K562 (cell line): Measurements from ENCODE around the gene SIGLEC6. TPM values are rescaled to one million over a fixed set of nuclear protein-coding genes. Genes with fewer than 3 reads are reported as not detected.
A peak's percentile ranks its signal among the peaks of the same experiment; 100 is the strongest.

Source experiments
- CUX1 ChIP-seq: fragments of 200-800 bp; sonication (Bioruptor generic); IDR thresholded peaks from 2 replicates; pipeline ENCODE4 v1.6.1; 2016; ENCODE audit warnings: missing genetic modification characterization, missing compliant biosample characterization
- ELK1 ChIP-seq: sonication (generic); formaldehyde crosslinking; IDR thresholded peaks from 2 replicates; pipeline ENCODE4 v1.8.1; 2022; ENCODE audit warnings: missing genetic modification reagents
- FUS ChIP-seq: fragments of 200-400 bp; formaldehyde crosslinking; optimal IDR thresholded peaks from 2 replicates; pipeline ENCODE3; 2017; ENCODE audit warnings: low read depth, low read length
- GTF2A2 ChIP-seq: IDR thresholded peaks from 2 replicates; pipeline ENCODE4 v1.6.1; 2016; ENCODE audit warnings: mild to moderate bottlenecking, missing genetic modification characterization, missing compliant biosample characterization
- JUNB ChIP-seq: fragments of 450-650 bp; formaldehyde crosslinking; conservative IDR thresholded peaks from 2 replicates; pipeline ENCODE4 v1.4.0; 2020; ENCODE audit warnings: mild to moderate bottlenecking
- KDM5B ChIP-seq: fragments of 200-600 bp; sonication (generic); IDR thresholded peaks from 2 replicates; pipeline ENCODE4 v1.6.1; 2012; ENCODE audit warnings: low read depth, mild to moderate bottlenecking, moderate library complexity, low read length, control low read depth, inconsistent platforms; ENCODE audit not compliant: insufficient replicate concordance
- MAFK ChIP-seq: IDR thresholded peaks from 2 replicates; pipeline ENCODE4 v1.6.1; 2011; ENCODE audit warnings: low read length, improper control_type of control experiment
- NRF1 ChIP-seq, 2 experiments: fragments of 450-650 bp; IDR thresholded peaks in 1 of 2; conservative IDR thresholded peaks in 1 of 2; 2 replicates each; pipeline ENCODE4 v1.6.1; 2014; ENCODE audit warnings: mild to moderate bottlenecking in 2 of 2
- PCBP2 ChIP-seq: fragments of 200-400 bp; formaldehyde crosslinking; IDR thresholded peaks from 2 replicates; pipeline ENCODE4 v1.6.1; 2018; ENCODE audit warnings: low read length, low read depth, mild to moderate bottlenecking, moderate library complexity; ENCODE audit not compliant: poor library complexity, severe bottlenecking
- POLR2G ChIP-seq: fragments of 200-400 bp; formaldehyde crosslinking; IDR thresholded peaks from 2 replicates; pipeline ENCODE4 v1.6.1; 2017; ENCODE audit warnings: low read depth, mild to moderate bottlenecking, antibody characterized with exemption, low read length, moderate library complexity
- RNF219 ChIP-seq: fragments of 250-450 bp; sonication (Bioruptor Pico); IDR thresholded peaks from 2 replicates; pipeline ENCODE4 v1.5.0; 2022; ENCODE audit warnings: mild to moderate bottlenecking
- SRSF7 ChIP-seq: fragments of 200-400 bp; formaldehyde crosslinking; optimal IDR thresholded peaks from 2 replicates; pipeline ENCODE3; 2017; ENCODE audit warnings: mild to moderate bottlenecking, low read depth, low read length
- TBL1XR1 ChIP-seq, 2 experiments: IDR thresholded peaks; 2 replicates each; pipeline ENCODE4 v1.6.1; 2012; ENCODE audit warnings: improper control_type of control experiment in 2 of 2, low read length in 2 of 2, mild to moderate bottlenecking in 1 of 2
- TEAD4 ChIP-seq, 2 experiments: sonication (generic) in 1 of 2; formaldehyde crosslinking in 1 of 2; IDR thresholded peaks; 2 replicates each; pipeline versions ENCODE4 v1.6.1 to v1.8.0; 2012 to 2022; ENCODE audit warnings: borderline replicate concordance in 1 of 2, inconsistent platforms in 1 of 2, low read length in 1 of 2, mild to moderate bottlenecking in 1 of 2, missing genetic modification reagents in 1 of 2
- U2AF2 ChIP-seq: fragments of 200-400 bp; formaldehyde crosslinking; optimal IDR thresholded peaks from 2 replicates; pipeline ENCODE3; 2017; ENCODE audit warnings: low read depth, mild to moderate bottlenecking, low read length
- ZBTB17 ChIP-seq: fragments of 450-650 bp; formaldehyde crosslinking; IDR thresholded peaks from 2 replicates; pipeline ENCODE4 v1.4.0; 2020; ENCODE audit warnings: mild to moderate bottlenecking
- ZNF239 ChIP-seq: fragments of 250-450 bp; sonication (Bioruptor Pico); IDR thresholded peaks from 2 replicates; pipeline ENCODE4 v1.4.0; 2020; ENCODE audit warnings: mild to moderate bottlenecking
- polyA plus RNA-seq, 8 experiments: library from polyadenylated mRNA; depleted of rRNA in 4 of 8; stranded (reverse) in 5 of 8; unstranded in 3 of 8; fragments of >200 nt; fragmentation: Nextera tagmentation in 2 of 8; fragmentation: Illumina TruSeq in 1 of 8; extraction: Ambion mirVana in 2 of 8; extraction: Trizol in 1 of 8; gene quantifications; 2 replicates each; pipeline versions ENCODE4 v1.2.1 to v1.2.3, GENCODE V29; 2011 to 2014; ENCODE audit warnings: inconsistent platforms in 1 of 8, missing spikeins in 1 of 8
- total RNA-seq, 7 experiments: library from RNA; depleted of rRNA in 6 of 7; stranded (reverse); fragments of >200 nt in 6 of 7; fragmentation: Illumina TruSeq in 2 of 7; extraction: Trizol in 2 of 7; gene quantifications; 2 replicates each; pipeline versions ENCODE4 v1.2.1 to v1.2.3, GENCODE V29; 2011 to 2021; ENCODE audit warnings: low replicate concordance in 1 of 7

Gene SIGLEC6
- total and polyA plus RNA-seq, 9 of the 15 experiments (the other 6 are each of a cell fraction or from before 2014, with no cell fraction given) = 0.03 to 17.5 (median 0.71) TPM

- no peak for TF ChIP-seq U2AF2
- TF ChIP-seq RNF219 (CRISPR knock-in tag) = no peak
- no peak for TF ChIP-seq SRSF7
- peak; percentile 98 for TF ChIP-seq TEAD4 (IDR thresholded peaks at IDR 0.05; ENCODE audit: low read length)
- TF ChIP-seq TEAD4 (CRISPR knock-in tag; IDR thresholded peaks at IDR 0.05; ENCODE audit: borderline replicate concordance) = no peak
- no peak for TF ChIP-seq POLR2G
- no peak for TF ChIP-seq JUNB (CRISPR knock-in tag)
- no peak for TF ChIP-seq ZBTB17
- no peak for TF ChIP-seq CUX1 (CRISPR knock-in tag)
- TF ChIP-seq KDM5B = peak; percentile 6
- no peak for TF ChIP-seq NRF1 (conservative IDR thresholded peaks at IDR 0.05 in 1 of 2, IDR thresholded peaks at IDR 0.05 in 1 of 2)
- TF ChIP-seq ZNF239 (CRISPR knock-in tag) = no peak
- TF ChIP-seq FUS = no peak
- TF ChIP-seq ELK1 = no peak
- TF ChIP-seq TBL1XR1 (IDR thresholded peaks at IDR 0.05; ENCODE audit: low read length in 2 of 2) = peak; percentile 69 to 93; a peak in 3 of 4 replicates
- no peak for TF ChIP-seq MAFK
- no peak for TF ChIP-seq PCBP2
- TF ChIP-seq GTF2A2 = no peak
These were observed 23.3 kb downstream of the SIGLEC6 start (continued) for GRCh38 chr19:51508059-51508733.
